Measurements from ENCODE around the gene TRIM8.

The TRIM8 gene

GRCh38 chr10:102644066-102644645, at the start of gene TRIM8:
TRIM8 (plus strand) TSS chr10:102644479; CDS start chr10:102644618, 139 bp downstream.
- DNase-seq (ENCODE audit: low spot score): no peak

GRCh38 chr10:102595293-102595692, 49.0 kb upstream of the TRIM8 start:
- no peak for DNase-seq (ENCODE audit: low spot score)

GRCh38 chr10:102595897-102596296, 48.4 kb upstream of the TRIM8 start:
- no peak for DNase-seq (ENCODE audit: low spot score)

- peak; percentile 79 for DNase-seq (ENCODE audit: low spot score)
Measured at GRCh38 chr10:102596506-102596971, 47.7 kb upstream of the TRIM8 start.

GRCh38 chr10:102597131-102597991, 46.9 kb upstream of the TRIM8 start:
- no peak for DNase-seq (ENCODE audit: low spot score)

GRCh38 chr10:102598243-102598642, 46.0 kb upstream of the TRIM8 start:
- no peak for DNase-seq (ENCODE audit: low spot score)

- no peak for DNase-seq (ENCODE audit: low spot score)
Measured at GRCh38 chr10:102599565-102600327, 44.5 kb upstream of the TRIM8 start.

GRCh38 chr10:102600816-102601215, 43.5 kb upstream of the TRIM8 start:
- DNase-seq (ENCODE audit: low spot score): no peak

GRCh38 chr10:102601639-102602038, 42.6 kb upstream of the TRIM8 start:
- DNase-seq (ENCODE audit: low spot score): no peak

- DNase-seq (ENCODE audit: low spot score): peak; percentile 79
Measured at GRCh38 chr10:102602272-102603045, 41.8 kb upstream of the TRIM8 start.

- DNase-seq (ENCODE audit: low spot score): no peak
Measured at GRCh38 chr10:102603946-102604345, 40.3 kb upstream of the TRIM8 start.

- peak; percentile 65 for DNase-seq (ENCODE audit: low spot score)
Measured at GRCh38 chr10:102604439-102604841, 39.8 kb upstream of the TRIM8 start.

- DNase-seq (ENCODE audit: low spot score): peak; percentile 25
Measured at GRCh38 chr10:102605712-102606111, 38.6 kb upstream of the TRIM8 start.

- DNase-seq (ENCODE audit: low spot score): no peak
Measured at GRCh38 chr10:102608487-102608886, 35.8 kb upstream of the TRIM8 start.

GRCh38 chr10:102610441-102610887, 33.8 kb upstream of the TRIM8 start:
- no peak for DNase-seq (ENCODE audit: low spot score)

- no peak for DNase-seq (ENCODE audit: low spot score)
Measured at GRCh38 chr10:102611514-102612087, 32.7 kb upstream of the TRIM8 start.

- no peak for DNase-seq (ENCODE audit: low spot score)
Measured at GRCh38 chr10:102612964-102613275, 31.4 kb upstream of the TRIM8 start.

- DNase-seq (ENCODE audit: low spot score): no peak
Measured at GRCh38 chr10:102613286-102613685, 31.0 kb upstream of the TRIM8 start.

- no peak for DNase-seq (ENCODE audit: low spot score)
Measured at GRCh38 chr10:102613785-102614184, 30.5 kb upstream of the TRIM8 start.

GRCh38 chr10:102614888-102615287, 29.4 kb upstream of the TRIM8 start:
- no peak for DNase-seq (ENCODE audit: low spot score)

GRCh38 chr10:102615361-102615760, 28.9 kb upstream of the TRIM8 start:
- DNase-seq (ENCODE audit: low spot score): no peak
